ENCODE measurements around the gene EHD4. TPM values are rescaled to one million over a fixed set of nuclear protein-coding genes. Genes with fewer than 3 reads are reported as not detected.
A peak's percentile ranks its signal among the peaks of the same experiment; 100 is the strongest.

Gene EHD4
- total RNA-seq, 1 donor from 2014 or later = 190 TPM

DNA sequence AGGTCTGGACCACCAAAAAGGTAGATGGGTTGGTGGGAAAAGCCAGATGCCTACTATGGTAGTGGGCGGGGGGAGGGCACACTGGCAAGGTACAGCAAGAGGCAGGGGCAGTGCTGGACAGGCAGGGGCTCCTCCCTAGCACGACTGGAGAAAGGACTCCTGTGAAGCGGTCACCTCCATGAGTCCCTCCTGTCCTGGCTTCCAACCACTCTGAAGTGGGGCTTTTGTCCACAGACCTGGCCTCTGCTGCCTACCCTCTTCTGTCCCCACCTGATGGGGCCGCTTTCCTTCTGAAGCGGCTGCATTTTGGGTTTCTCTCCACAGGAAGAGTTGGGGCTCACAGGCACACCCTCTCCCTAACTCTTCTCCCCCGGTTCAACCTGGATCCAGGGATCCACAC, 75.8 kb downstream of the EHD4 start:
- no peak for DNase-seq (ENCODE audit: low read depth, low spot score)

DNA sequence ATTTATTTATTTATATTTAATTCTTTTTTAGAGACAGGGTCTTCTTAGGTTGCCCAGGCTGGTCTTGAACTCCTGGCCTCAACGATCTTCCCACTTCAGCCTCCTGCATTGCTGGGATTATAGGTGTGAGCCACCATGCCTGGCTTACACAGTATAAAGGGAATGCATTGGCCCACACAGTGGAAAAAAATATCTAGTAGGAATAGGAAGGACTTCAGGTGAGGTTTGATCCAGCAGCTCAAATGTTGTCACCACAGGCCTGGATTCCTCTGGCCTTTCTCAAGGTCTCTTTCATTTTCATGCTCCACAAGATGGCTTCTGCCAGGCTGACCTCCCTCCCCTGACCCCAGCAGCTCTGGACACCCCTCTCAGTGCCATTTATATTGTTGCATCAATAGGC, 76.4 kb downstream of the EHD4 start:
- DNase-seq (ENCODE audit: low read depth, low spot score) = no peak

DNA sequence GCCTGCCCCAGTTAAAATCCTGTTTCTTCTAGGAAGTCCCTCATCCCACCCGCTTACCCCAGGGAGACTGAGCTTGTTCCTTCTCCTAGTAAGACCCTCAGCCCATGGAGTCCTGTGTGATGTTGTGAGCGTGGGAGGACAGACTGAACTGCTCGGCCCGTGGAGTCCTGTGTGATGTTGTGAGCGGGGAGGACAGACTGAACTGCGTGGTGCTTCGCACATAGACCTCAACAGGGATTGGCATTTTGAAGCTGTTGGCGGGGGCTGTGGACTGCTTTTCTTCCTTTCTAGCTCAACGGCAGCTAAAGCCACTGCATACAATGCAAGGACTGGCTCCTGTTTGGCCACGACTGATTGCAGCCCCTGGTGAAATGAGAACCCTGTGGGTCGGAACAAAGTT, 76.9 kb downstream of the EHD4 start:
- no peak for DNase-seq (ENCODE audit: low read depth, low spot score)

DNA sequence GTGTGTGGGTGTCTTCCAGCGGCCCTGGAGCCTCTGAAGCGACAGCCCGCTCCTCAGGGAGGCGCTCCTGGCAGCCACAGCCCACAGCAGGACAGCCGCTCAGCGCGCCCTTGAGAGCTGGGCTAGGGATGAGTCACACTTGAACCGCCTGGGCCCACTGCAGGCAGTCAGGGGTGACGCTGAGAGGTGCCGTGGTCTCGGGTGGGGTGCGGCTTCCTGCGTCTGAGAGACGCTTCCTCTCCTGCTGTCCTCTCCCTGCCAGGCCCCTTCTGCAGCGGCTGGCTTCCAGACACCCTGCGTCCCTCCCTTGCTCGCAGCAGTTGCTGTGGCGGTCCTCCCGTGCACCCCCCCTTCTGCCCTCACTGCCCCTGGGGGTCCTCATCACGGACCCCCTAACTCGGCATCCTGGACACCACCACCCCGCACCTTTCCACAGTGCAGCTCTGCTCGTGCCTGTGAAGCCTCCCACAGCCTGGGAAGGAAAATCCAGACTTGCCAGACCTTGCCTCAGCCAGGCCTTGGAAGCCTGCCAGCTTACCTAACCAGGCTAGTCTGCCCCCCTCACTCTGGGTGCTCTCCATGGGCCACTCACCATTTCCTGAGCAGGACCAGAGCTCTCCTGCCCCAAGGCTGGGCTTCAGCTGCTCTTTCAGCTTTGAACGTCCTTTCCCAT, 77.4 kb downstream of the EHD4 start:
- peak; percentile 32 for DNase-seq (ENCODE audit: low read depth, low spot score)

DNA sequence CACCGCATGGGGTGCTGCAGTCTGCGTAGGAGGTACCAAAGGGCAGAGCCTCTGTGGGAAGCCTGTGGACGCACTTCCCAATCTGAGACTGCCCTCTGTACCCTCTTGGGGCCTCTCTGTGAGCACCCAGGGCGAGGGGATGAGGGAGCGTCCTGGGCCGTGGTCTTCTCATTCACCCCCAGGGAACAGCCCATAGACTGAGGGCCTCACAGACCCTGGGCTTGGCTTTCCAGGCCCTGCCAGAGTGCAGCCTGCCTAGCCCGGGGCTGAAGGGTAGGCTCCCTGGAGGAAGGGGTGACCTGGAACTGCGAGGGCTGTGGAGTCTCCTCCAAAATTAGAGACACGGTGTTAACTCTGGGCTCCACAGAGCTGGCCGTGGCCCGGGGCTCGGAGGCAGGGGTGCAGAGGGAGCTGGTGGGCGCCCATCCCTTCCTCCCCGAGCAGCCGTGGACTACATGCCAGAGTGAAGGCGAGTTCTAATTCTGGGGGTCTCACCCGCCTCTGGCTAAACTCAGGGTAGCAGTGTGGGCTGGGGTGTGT, 78.0 kb downstream of the EHD4 start:
- DNase-seq (ENCODE audit: low read depth, low spot score) = no peak

DNA sequence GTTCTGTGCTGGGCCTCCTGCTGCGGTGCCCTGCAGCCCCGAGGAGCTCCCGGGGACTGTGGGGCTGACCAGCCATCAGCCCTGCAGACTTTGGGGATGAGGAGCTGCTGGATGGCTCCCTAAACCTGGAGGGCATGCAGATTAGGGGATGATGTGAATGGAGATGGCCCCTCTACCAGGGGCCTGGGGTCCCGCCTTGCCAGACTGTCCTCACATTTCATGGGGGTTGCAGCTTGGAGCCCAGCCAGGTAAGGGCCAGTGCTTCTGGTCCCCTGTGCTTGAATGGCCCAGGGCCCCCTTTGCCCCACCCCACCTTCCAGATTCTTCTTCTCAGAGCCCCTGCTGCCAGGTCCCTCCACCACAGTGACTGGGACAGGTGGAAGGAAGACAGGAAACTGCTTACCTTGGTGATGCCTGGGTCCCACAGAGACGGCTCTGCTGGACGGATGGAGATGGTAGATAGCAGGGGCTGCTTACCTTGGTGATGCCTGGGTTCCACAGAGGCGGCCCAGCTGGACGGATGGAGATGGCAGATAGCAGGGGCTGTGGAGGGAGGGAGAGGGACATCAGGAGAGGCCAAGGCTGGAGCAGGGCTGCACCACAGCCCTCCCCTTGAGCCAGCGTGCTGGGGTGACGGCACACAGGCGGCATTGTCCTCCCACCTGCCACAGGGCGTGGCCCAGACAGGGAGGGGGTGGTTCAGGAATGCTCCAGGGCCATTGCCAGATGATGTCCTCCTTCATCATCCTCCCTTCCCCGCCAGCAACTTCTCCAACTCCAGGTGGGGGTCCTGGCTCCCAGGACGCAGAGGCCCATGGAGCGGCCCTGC, 78.7 kb downstream of the EHD4 start, which contains the start of gene SPTBN5:
Gene SPTBN5, minus strand, starts transcription at position 632 of the 829 bp plus-strand sequence. Its CDS starts 556 bp downstream, at position 76.
- no peak for DNase-seq (ENCODE audit: low read depth, low spot score)

DNA sequence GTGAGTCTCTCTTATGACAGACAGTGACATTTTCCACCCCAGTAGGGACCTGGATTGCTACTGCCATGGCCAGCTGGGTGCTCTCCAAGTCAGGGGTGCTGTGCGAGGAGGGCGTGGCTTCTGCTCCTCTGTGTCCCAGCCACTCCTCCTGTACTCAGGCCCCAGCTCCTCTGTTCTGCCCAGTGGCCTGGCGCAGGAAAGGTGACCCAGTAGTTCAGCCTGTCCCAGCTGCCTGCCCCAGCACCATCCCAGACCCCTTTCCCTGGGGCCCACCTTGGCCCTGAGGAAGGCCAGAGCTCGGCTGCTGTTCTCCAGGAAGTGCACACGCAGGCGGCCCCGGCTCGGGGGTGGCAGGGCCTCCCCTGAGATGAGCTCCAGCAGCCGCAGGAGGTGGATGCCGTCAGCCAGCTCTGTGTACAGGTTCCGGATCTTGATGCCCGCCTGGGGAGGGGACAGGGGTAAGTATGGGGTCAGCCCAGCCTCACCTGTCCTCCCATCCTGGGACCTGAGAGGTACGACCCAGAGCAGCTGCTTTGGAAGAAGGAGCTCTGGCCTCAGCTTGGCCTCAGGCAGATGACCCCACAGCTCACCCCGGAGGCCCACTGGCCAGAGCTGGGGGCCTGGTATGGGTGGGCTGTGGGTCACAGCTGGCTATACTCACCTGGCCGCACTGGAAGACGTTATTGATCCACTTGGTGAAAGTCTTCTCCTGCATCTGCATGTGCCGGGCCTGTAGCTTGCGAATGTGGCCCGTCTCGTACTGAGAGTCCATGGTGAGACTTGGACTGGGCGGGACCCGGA, 79.5 kb downstream of the EHD4 start:
- no peak for DNase-seq (ENCODE audit: low read depth, low spot score)

DNA sequence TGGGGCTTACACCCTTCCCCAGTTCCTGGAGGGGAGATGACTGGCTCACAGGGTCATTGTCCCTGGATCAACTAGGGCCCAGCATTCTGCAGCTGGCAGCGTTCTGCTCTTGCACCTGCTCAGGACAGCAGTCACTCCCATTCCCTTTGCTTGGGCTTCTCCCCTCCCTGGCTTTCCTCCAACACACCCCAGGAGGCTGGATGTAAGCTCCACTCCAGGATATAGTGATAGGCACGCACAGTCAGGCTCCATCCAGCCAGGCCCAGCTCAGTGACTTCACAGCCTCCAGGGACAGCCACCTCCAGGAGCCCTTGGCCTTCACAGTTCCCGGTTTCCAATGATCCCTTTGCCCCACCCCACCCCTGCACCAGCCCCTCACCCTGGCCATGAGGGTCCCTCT, 80.4 kb downstream of the EHD4 start:
- DNase-seq (ENCODE audit: low read depth, low spot score) = no peak

DNA sequence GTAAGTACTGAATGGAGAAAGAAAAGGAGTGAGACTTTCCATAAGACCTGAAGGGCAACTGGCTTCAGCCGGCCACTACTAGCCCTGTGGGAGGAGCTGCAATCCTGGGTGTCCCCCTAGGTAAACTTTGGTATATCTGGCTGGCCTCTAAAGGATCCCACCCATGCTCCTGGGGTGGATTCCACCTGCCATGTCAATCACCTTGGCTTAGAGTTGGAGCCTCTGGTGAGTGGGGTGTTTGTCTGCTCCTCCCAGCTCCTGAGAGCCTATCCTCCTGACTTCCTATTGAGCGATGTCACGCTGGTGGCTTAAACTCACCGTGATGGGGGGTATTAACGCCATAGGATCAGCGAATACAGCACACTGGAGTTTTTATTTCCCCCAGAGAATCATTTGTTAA, 81.1 kb downstream of the EHD4 start:
- DNase-seq (ENCODE audit: low read depth, low spot score) = no peak

DNA sequence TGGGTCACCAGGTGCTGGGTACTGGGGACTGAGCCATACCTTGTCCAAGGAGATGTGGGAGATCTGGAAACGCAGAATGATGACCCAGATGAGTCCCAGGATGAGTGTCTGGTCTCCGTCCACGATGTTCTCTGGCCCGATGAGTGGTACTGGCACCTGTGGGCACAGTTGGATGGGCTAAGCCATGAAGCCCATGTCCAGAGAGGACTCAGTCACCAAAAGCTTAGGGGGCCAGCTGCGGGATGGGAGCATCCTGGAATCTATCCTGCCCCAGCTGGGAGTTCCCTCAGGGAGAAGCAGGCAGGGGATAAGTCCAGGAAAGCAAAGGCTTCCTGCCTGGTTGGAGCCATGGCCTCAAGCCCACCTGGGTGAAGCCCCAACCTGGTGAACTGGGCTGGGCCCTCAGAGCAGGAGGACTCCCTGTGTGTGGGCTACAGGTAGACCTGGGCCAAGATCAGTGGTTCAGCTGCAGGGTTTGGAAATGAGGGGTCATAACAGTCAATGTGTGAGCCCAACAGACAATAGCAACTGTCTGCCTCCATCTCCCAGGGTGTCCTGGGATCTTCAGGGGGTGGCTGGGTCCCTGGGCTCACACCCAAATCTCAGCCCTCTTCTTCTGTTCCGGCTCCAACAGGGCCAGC, 82.2 kb downstream of the EHD4 start:
- DNase-seq (ENCODE audit: low read depth, low spot score) = no peak

DNA sequence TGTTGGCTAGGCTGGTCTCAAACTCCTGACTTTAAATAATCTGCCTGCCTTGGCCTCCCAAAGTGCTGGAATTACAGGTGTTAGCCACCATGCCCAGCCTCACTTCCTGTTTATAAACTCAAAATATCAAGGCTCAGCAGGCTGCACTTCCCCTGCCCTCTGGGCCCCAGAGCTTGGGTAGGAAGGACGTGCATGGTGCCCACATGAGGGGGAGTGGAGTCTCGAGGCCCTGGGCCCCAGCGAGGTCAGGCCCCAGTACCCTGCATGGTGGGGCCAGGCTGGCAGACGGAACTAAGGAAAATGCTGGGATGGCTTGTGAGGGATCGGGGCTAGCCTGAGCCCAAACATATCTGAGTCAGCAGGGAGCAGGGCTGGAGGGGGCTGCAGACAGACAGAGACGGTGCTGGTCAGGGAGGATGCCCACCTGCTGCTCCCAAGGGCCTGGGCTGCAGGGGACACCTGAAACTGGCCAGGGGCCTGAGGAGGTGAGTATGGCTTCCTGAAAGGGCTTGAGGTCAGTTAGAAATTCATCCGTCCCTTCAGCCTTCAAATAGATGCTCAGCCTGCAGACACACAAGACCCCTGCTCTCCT, 83.6 kb downstream of the EHD4 start:
- DNase-seq (ENCODE audit: low read depth, low spot score) = no peak

DNA sequence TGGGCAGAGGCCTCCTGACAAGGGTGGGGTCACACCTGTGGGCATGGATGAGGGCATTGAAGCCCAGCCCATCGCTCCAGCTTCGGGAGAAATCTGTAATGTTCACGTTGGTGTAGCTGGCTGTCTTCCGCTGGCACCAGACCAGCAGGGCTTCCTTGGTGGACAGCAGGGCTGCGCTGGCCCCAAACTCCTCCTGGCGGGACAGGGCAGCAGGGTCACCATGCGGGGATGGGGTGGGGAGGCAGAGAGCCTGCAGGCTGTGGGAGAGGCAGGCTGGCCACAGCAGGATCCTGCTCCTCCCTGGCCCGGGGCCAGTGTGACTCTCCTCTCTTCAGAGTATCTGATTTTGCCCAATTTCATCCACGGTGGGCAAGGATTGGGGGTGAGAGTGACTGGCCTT, 84.5 kb downstream of the EHD4 start:
- DNase-seq (ENCODE audit: low read depth, low spot score) = no peak

DNA sequence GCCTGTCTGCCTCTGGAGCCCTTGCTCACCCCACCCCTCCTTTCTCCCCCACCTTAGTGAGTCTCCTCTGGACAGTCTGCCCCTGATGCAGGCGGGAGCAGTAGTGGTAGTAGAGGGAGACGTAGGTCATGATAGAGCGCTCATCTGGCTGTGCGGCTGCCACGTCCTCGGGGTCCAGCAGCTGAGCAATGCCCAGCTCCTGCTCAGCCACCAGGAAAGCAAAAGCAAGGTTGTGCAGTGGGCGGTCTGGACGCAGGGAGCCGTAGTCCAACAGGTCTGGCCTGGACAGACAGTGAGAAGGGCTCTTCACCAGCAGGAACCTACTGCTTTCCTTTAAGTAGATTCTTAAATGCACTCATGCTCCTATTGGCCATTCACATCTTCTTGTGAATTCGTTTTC, 85.2 kb downstream of the EHD4 start:
- DNase-seq (ENCODE audit: low read depth, low spot score) = no peak

DNA sequence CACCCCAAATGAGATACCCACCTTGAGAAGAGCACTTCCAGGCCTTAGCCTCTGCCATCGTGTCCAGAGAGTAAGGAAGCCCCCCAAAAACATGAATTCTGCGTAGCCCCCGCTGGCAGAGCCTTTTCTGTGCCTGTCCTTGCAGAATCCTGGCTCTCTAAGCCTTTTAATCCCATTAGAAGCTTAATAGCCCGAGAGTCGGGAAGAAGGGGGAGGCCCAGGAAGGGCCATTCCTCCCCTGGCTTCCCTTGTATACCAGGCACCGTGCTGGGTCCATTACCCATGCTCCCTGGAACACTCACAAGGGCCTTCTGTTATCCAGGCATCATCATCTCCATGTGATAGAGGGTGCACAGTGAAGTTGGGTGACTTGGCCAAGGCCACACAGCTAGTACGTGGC, 85.6 kb downstream of the EHD4 start:
- no peak for DNase-seq (ENCODE audit: low read depth, low spot score)

DNA sequence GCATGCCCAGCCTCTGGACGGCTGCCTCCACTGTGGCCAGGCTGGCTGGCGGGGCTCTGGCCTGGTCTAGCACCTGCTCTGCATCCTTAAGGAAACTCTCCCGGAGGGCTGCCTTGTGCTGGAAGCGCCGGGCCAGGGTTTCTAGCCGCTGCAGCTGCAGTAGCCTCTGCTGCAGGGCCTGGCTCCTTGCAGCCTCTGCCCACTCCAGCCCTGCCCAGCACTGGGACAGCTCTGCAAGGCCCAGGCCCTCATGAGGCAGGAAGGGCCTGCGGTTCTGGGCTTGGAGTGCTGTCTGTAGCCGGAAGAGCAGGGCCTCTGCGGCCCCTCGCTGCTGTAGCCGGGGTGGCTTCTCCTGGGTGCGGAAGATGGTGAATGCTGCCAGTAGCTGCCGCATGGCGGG, 86.5 kb downstream of the EHD4 start:
- DNase-seq (ENCODE audit: low read depth, low spot score) = no peak

DNA sequence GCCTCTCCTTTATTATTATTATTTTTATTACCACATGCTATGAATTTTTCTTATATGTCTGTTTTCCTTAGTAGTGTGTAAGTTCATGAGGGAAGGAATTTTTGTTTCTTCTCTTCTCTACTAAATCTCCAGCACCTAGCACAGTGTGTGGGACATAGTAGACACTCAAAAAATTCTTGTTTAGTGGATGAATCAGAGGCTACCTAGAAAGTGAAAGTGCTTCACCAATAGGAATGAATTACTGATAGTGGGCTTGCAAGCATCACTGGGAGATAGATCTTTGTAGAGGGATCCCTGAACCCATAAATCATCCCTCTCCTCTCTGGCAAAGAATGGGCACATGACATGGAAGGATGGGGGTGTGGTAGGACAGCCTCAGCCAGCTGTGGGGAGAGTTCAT, 87.0 kb downstream of the EHD4 start:
- no peak for DNase-seq (ENCODE audit: low read depth, low spot score)

DNA sequence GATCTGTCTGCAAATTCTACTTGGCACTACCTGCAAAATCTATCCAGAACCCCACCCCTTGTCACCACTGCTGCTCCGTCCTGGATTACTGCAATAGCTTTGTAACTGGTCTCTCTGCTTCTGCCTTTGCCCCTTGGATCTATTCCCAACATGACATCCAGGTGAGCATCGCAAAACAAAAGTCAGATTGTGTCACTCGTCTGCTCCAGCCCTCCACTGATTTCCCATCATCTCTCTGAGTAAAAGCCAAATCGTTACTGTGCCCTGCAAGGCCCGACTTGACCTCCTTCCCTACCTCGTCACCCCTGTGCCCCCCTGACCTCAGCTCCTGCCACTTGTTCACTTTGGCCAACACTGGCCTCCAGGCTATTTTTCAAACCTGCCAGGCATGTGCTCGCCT, 87.9 kb downstream of the EHD4 start:
- DNase-seq (ENCODE audit: low read depth, low spot score) = no peak

DNA sequence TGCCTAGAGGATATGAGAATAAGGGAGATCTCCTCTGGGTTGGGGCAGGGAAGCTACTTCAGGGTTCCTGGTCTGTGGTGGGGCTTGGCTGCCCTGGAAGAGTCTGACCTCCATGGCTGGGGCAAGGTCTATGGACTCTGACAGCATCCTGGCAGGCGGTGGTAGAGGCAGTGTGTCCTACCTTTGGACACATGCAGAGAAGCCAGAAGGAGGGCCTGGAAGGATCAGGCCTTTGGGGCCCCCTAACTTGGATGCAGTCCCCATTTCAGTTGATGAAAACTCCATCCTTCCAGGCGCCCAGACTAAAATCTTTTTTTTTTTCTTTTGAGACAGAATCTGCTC, 88.9 kb downstream of the EHD4 start:
- DNase-seq (ENCODE audit: low read depth, low spot score) = no peak

DNA sequence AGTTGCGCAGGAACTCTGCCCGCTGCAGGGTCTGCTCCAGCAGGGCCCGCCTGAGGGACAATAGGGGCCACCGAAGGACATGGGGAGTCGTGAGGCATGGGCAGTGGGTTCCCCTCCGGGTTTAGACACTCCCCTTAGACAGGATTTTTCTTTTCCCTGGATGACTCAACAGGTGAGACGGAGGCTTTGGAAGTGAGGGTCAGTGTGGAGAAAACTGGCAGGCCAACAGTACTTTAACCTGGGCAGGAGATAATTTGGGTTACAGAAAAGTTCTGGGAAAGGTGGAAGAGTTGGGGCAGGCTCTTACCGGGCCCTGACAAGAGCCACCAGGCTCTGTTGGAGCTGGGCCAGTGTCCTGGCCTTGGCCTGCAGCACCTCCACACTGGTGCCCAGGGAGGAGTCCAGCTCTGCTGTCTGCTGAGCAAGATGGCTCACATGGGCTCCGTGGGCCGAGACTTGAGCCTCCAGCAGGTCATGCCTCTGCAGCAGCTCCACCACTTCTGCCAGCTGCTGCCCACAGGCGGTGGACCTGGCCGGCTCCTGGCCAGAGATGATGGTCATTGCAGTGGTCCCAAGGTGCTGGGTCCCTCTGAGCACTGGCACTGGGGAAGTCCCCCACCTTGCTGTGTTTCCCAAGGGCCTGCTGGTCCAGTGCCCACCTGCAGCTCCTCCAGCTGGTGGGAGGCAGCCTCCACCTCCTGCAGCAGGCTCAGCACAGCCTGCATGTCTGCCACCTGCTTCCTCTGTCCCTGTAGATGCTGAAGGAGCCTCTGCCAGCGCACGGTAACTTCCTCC, 89.5 kb downstream of the EHD4 start:
- DNase-seq (ENCODE audit: low read depth, low spot score) = no peak
